ENCODE measurements around the gene MX2. TPM values are rescaled to one million over a fixed set of nuclear protein-coding genes. Genes with fewer than 3 reads are reported as not detected.
"Not testable (repeated sequence)": the region's sequence is repeated elsewhere in the genome, so short reads cannot be mapped to it uniquely, and the experiment has no call there.

MX2 gene
- total and polyA plus RNA-seq, 9 of the 15 experiments (the other 6 are each of a cell fraction or from before 2014, with no cell fraction given): 0.10 to 0.95 (median 0.47) TPM; not detected in 1

DNA sequence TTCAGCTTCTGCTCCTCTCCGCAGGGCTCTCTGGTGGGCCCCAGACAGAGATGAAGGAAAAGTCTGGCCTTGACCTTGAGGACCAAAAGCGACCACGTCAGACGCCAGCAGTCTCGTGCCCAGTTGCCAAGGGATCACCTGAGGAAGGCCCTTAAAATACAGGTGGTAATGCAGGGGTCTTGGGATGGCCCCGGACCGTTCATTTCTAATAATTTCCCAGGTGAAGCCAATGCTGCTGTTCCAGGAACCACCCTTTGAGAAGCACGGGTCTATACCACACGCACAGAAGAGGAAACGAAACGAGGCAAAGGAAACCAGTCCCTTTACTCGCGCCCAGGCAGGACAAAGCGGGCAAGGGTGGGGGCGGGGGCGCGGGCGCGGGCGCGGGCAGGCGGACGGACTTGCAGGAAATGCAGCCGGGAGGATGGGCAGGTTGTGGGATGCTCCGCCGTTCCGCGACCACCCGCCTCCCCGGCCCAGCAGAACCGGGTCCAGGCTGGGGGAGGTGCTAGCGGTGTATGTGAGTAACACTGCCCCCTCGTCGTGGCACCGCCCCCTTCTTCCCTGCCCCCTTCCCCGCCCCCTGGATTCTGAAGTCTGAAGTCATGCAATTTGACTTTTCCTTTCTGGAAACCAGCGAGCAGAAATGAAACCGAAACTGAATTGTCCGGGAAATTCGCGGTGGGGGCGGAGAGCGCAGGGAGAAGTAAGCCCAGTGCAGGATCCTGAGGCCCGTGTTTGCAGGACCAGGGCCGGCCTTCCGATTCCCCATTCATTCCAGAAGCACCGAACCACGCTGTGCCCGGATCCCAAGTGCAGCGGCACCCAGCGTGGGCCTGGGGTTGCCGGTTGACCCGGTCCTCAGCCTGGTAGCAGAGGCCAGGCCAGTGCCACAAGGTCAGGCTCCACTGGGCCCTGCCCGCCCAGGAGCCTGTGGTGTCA, 58.4 kb downstream of the MX2 start (continued):
- TF ChIP-seq, protein P1, sequence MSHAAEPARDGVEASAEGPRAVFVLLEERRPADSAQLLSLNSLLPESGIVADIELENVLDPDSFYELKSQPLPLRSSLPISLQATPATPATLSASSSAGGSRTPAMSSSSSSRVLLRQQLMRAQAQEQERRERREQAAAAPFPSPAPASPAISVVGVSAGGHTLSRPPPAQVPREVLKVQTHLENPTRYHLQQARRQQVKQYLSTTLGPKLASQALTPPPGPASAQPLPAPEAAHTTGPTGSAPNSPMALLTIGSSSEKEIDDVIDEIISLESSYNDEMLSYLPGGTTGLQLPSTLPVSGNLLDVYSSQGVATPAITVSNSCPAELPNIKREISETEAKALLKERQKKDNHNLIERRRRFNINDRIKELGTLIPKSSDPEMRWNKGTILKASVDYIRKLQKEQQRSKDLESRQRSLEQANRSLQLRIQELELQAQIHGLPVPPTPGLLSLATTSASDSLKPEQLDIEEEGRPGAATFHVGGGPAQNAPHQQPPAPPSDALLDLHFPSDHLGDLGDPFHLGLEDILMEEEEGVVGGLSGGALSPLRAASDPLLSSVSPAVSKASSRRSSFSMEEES (CRISPR knock-in tag; IDR thresholded peaks at IDR 0.05): no peak
- no peak for TF ChIP-seq SIRT6 (IDR thresholded peaks at IDR 0.05; ENCODE audit: low read depth, low read length)

DNA sequence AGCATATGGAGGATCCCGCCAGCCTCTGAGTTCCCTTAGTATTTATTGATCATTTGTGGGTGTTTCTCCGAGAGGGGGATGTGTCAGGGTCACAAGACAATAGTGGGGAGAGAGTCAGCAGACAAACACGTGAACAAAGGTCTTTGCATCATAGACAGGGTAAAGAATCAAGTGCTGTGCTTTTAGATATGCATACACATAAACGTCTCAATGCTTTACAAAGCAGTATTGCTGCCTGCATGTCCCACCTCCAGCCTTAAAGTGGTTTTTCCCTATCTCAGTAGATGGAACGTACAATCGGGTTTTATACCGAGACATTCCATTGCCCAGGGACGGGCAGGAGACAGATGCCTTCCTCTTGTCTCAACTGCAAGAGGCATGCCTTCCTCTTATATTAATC, 59.2 kb downstream of the MX2 start:
- BruUV-seq (replicated peaks); H3K9ac ChIP-seq (ENCODE audit: insufficient read depth in 1 of 2, low read depth in 2 of 2, low read length in 2 of 2); DNase-seq (ENCODE audit: extremely low read depth in 1 of 4, low spot score in 3 of 4); FAIRE-seq; H3K27ac ChIP-seq (ENCODE audit: extremely low read depth, low read depth, low read length); H3K79me2 ChIP-seq (ENCODE audit: control insufficient read depth, insufficient read depth, low read length); H3K9me3 ChIP-seq (replicated peaks; ENCODE audit: control insufficient read depth, insufficient read depth, low read depth, low read length); intact Hi-C loops (cut with micrococcal nuclease); POLR2A ChIA-PET; H3K9me1 ChIP-seq (ENCODE audit: control insufficient read depth, insufficient read depth, low read length); in situ Hi-C loops (cut with MboI); H3K4me3 ChIP-seq; H4K20me1 ChIP-seq (replicated peaks; ENCODE audit: control insufficient read depth, insufficient read depth, low read length); H3K36me3 ChIP-seq (ENCODE audit: control insufficient read depth, insufficient read depth, low read length); H3K4me2 ChIP-seq (ENCODE audit: insufficient read depth, low read length); ATAC-seq; H2AFZ ChIP-seq (ENCODE audit: low read depth, low read length); CTCF ChIA-PET (ENCODE audit: low intra/inter-chr PET ratio): not testable (repeated sequence)
- Histone ChIP-seq H3K4me1 (replicated peaks in 1 of 2; ENCODE audit: control insufficient read depth in 2 of 2, insufficient read depth in 2 of 2, low read length in 2 of 2) (peaks cover 0 to 13% of the 10 kb centered on the region in 2 experiments; a peak in 2 of 5 replicates), H3K27me3 (ENCODE audit: control insufficient read depth in 2 of 2, insufficient read depth in 2 of 2, low read length in 2 of 2) (peaks cover 5 to 20% of the 10 kb centered on the region in 2 experiments; a peak in 4 of 5 replicates)
- WGBS (ENCODE audit: insufficient coverage, low coverage, missing lambda C conversion rate): 3% methylated on average over 6 of the region's 8 CpGs

Measured in K562 (cell line).